SK-N-SH (cell line): ENCODE data around the gene FGF10. TPM values are rescaled to one million over a fixed set of nuclear protein-coding genes. Genes with fewer than 3 reads are reported as not detected.

Experiments
- CTCF ChIA-PET: fragments of 300-600, 350-600 bp; formaldehyde crosslinking; extraction: SDS; loops from one replicate; lab custom pipeline; 2021; lab: Yijun Ruan, JAX
- POLR2A ChIA-PET: fragments of 350-600 bp; sonication (Branson Sonifier 250); formaldehyde crosslinking; extraction: SDS; loops from one replicate; lab custom pipeline; 2020; ENCODE audit warnings: antibody characterized with exemption, inconsistent platforms; lab: Yijun Ruan, JAX
- DNase-seq: peaks from one replicate; pipeline ENCODE4 v3.0.0; 2012
- H2AFZ ChIP-seq: fragments of 200-600 bp; sonication (generic); 2 replicates; pipeline ENCODE4 v1.8.1; 2016; ENCODE audit warnings: antibody characterized with exemption, mild to moderate bottlenecking, low read depth
- H3F3A ChIP-seq: fragments of 200-600 bp; sonication (generic); replicated peaks from 2 replicates; pipeline ENCODE3; 2016; ENCODE audit warnings: antibody characterized with exemption, mild to moderate bottlenecking; ENCODE audit not compliant: insufficient read depth
- H3K27ac ChIP-seq, 2 experiments: fragments of 200-500 bp in 1 of 2; fragments of 200-600 bp in 1 of 2; sonication (Bioruptor generic) in 1 of 2; sonication (generic), shearing (Covaris generic) in 1 of 2; 2 replicates each; pipeline versions ENCODE4 v1.5.1 to v1.6.1; 2014 to 2016; ENCODE audit warnings: low read depth in 2 of 2, inconsistent platforms in 1 of 2, low read length in 1 of 2, mild to moderate bottlenecking in 1 of 2, mixed read lengths in 1 of 2
- H3K27me3 ChIP-seq: fragments of 200-600 bp; sonication (generic), shearing (Covaris generic); 2 replicates; pipeline ENCODE4 v1.6.1; 2016; ENCODE audit warnings: mixed run types; ENCODE audit not compliant: insufficient read depth
- H3K36me3 ChIP-seq, 2 experiments: fragments of 200-500 bp in 1 of 2; fragments of 200-600 bp in 1 of 2; sonication (Bioruptor generic) in 1 of 2; sonication (generic) in 1 of 2; replicated peaks in 1 of 2; 2 replicates each; pipeline versions ENCODE3 to v1.5.1; 2014 to 2016; ENCODE audit warnings: low read length in 1 of 2, mild to moderate bottlenecking in 1 of 2; ENCODE audit not compliant: insufficient read depth in 2 of 2, control insufficient read depth in 1 of 2
- H3K4me1 ChIP-seq, 2 experiments: fragments of 200-500 bp in 1 of 2; fragments of 200-600 bp in 1 of 2; sonication (Bioruptor generic) in 1 of 2; sonication (generic), shearing (Covaris generic) in 1 of 2; 2 replicates each; pipeline versions ENCODE4 v1.5.1 to v1.6.1; 2014 to 2016; ENCODE audit warnings: low read depth in 1 of 2, low read length in 1 of 2, mixed run types in 1 of 2; ENCODE audit not compliant: insufficient read depth in 2 of 2, control insufficient read depth in 1 of 2
- H3K4me2 ChIP-seq: fragments of 200-600 bp; sonication (generic), shearing (Covaris generic); 2 replicates; pipeline ENCODE4 v1.6.1; 2017; ENCODE audit warnings: mixed run types
- H3K4me3 ChIP-seq, 2 experiments: fragments of 200-500 bp in 1 of 2; fragments of 200-600 bp in 1 of 2; sonication (Bioruptor generic) in 1 of 2; sonication (generic), shearing (Covaris generic) in 1 of 2; 2 replicates each; pipeline versions ENCODE4 v1.5.1 to v1.8.1; 2014 to 2016; ENCODE audit warnings: low read depth in 2 of 2, inconsistent platforms in 1 of 2, low read length in 1 of 2, mild to moderate bottlenecking in 1 of 2, mixed read lengths in 1 of 2, moderate library complexity in 1 of 2
- H3K79me2 ChIP-seq: fragments of 200-600 bp; sonication (generic); 2 replicates; pipeline ENCODE4 v1.8.1; 2017; ENCODE audit warnings: mild to moderate bottlenecking; ENCODE audit not compliant: insufficient read depth
- H3K9ac ChIP-seq: fragments of 200-600 bp; sonication (generic); 2 replicates; pipeline ENCODE4 v1.6.1; 2017; ENCODE audit warnings: mixed run types
- H3K9me2 ChIP-seq: fragments of 200-600 bp; sonication (generic); 2 replicates; pipeline ENCODE4 v1.6.1; 2017; ENCODE audit warnings: mixed run types
- H3K9me3 ChIP-seq: fragments of 200-600 bp; sonication (generic); 2 replicates; pipeline ENCODE4 v1.6.1; 2017; ENCODE audit warnings: mixed run types, mild to moderate bottlenecking, moderate library complexity
- H4K20me1 ChIP-seq: fragments of 200-600 bp; sonication (generic); 2 replicates; pipeline ENCODE4 v1.6.1; 2017; ENCODE audit warnings: mild to moderate bottlenecking, mixed run types; ENCODE audit not compliant: insufficient read depth
- CHD2 ChIP-seq: fragments of 150-350 bp; IDR thresholded peaks from 2 replicates; pipeline ENCODE4 v1.6.1; 2018; ENCODE audit warnings: low read length; ENCODE audit not compliant: partially characterized antibody
- ELF1 ChIP-seq: IDR thresholded peaks from 2 replicates; pipeline ENCODE4 v1.4.0; 2012
- EZH2phosphoT487 ChIP-seq: fragments of 200-600 bp; sonication (generic); IDR thresholded peaks from 2 replicates; pipeline ENCODE4 v1.6.1; 2017; ENCODE audit warnings: low read depth, mixed run types, mild to moderate bottlenecking, antibody characterized with exemption, moderate library complexity, borderline replicate concordance
- FOSL2 ChIP-seq: IDR thresholded peaks from 2 replicates; pipeline ENCODE4 v1.4.0; 2012; ENCODE audit warnings: low read depth, mild to moderate bottlenecking, moderate library complexity, borderline replicate concordance
- FOXJ3 ChIP-seq: sonication (generic); formaldehyde crosslinking; IDR thresholded peaks from 2 replicates; pipeline ENCODE4 v1.5.1; 2020; ENCODE audit warnings: mild to moderate bottlenecking, missing genetic modification reagents
- GATA2 ChIP-seq: sonication (generic); formaldehyde crosslinking; IDR thresholded peaks from 2 replicates; pipeline ENCODE4 v1.5.0; 2020; ENCODE audit warnings: mild to moderate bottlenecking, missing genetic modification reagents
- JUND ChIP-seq: IDR thresholded peaks from 2 replicates; pipeline ENCODE4 v1.4.0; 2012
- MXI1 ChIP-seq: IDR thresholded peaks from 2 replicates; pipeline ENCODE4 v1.6.1; 2012; ENCODE audit warnings: mild to moderate bottlenecking, low read depth, low read length, improper control_type of control experiment
- NRF1 ChIP-seq: IDR thresholded peaks from 2 replicates; pipeline ENCODE4 v1.6.1; 2012; ENCODE audit warnings: low read depth, mild to moderate bottlenecking, low read length
- POLR2AphosphoS5 ChIP-seq: IDR thresholded peaks from 2 replicates; pipeline ENCODE4 v1.6.1; 2012; ENCODE audit warnings: low read depth, low read length
- RAD21 ChIP-seq: IDR thresholded peaks from 2 replicates; pipeline ENCODE4 v1.6.1; 2012; ENCODE audit warnings: mild to moderate bottlenecking, low read length
- RFX5 ChIP-seq: IDR thresholded peaks from 2 replicates; pipeline ENCODE4 v1.6.1; 2012; ENCODE audit warnings: mild to moderate bottlenecking, improper control_type of control experiment, low read length
- SIN3A ChIP-seq: IDR thresholded peaks from 2 replicates; pipeline ENCODE4 v1.6.1; 2012; ENCODE audit warnings: low read depth, mild to moderate bottlenecking, low read length, moderate library complexity, borderline replicate concordance
- TEAD4 ChIP-seq: IDR thresholded peaks from 2 replicates; pipeline ENCODE4 v1.4.0; 2012; ENCODE audit warnings: mild to moderate bottlenecking, borderline replicate concordance; ENCODE audit not compliant: insufficient read depth
- YY1 ChIP-seq: IDR thresholded peaks from 2 replicates; pipeline ENCODE4 v1.4.0; 2012; ENCODE audit warnings: low read depth, mild to moderate bottlenecking
- WGBS: methylation state at CpG from one replicate; pipeline ENCODE4 v1.1.6; 2017; ENCODE audit warnings: low lambda C conversion rate; 5-methylcytosine and 5-hydroxymethylcytosine counted together
- polyA plus RNA-seq, 3 experiments: library from polyadenylated mRNA; depleted of rRNA; stranded (reverse); fragments of >200 nt; gene quantifications; 2 replicates each; pipeline ENCODE4 v1.2.3, GENCODE V29; 2012
- TF ChIP-seq, protein P1 (sequence below): IDR thresholded peaks from 2 replicates; pipeline ENCODE4 v1.4.0; 2012; ENCODE audit warnings: low read depth, borderline replicate concordance
- TF ChIP-seq, protein P2 (sequence below): fragments of 150-350 bp; IDR thresholded peaks from 2 replicates; pipeline ENCODE4 v1.6.1; 2017; ENCODE audit warnings: antibody characterized with exemption, low read length, low read depth, borderline replicate concordance
- TF ChIP-seq, protein P3 (sequence below): fragments of 200-600 bp; sonication (generic); IDR thresholded peaks from 2 replicates; pipeline ENCODE4 v1.6.1; 2017; ENCODE audit warnings: antibody characterized with exemption, mild to moderate bottlenecking, moderate library complexity
- TF ChIP-seq, protein P4 (sequence below): IDR thresholded peaks from 2 replicates; pipeline ENCODE4 v1.4.0; 2012; ENCODE audit warnings: low read depth

FGF10 gene
- polyA plus RNA-seq, 1 of the 3 experiments (the other 2 are of a cell fraction) = not detected

DNA sequence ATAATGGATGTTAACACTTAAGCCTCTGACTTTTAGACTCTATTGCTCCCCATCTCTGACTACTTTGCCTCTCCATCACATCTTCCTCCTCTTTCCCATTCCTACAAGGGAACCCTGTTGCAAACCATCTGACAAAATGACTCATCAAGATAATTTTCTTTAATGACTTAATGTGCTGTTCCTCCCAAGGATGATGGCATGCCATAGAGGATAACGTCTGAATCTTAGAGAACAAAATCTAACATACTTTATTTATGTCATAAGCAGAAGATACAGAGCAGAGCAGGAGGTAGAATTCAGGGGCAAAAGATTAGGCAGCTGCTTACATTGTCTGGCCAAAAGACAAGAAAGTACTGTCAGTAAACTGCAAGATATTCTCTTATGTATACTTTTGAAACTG, 76.8 kb downstream of the FGF10 start:
- no peaks in the 10 kb centered on the region for H3K36me3 ChIP-seq
- whole genome bisulfite sequencing = 6% methylated on average over 1 of the region's 1 CpG
- H3F3A ChIP-seq = no peaks in the 10 kb centered on the region
- H3K9ac ChIP-seq = no peak overlapping the region
- ChIA-PET CTCF (interaction anchor here (0.6 kb wide), 1 partner anchor 661 kb away, joined by 3 read pairs; no protein-coding TSS in a partner anchor), POLR2A (no interaction called here)
- H3K4me2 ChIP-seq = no peak overlapping the region
- no peaks in the 10 kb centered on the region for H3K27me3 ChIP-seq
- no peaks in the 10 kb centered on the region for H3K9me2 ChIP-seq
- no peaks in the 10 kb centered on the region for H4K20me1 ChIP-seq
- H3K27ac ChIP-seq = no peak overlapping the region
- DNase-seq = no peak
- H3K9me3 ChIP-seq = no peaks in the 10 kb centered on the region
- no peaks in the 10 kb centered on the region for H3K4me1 ChIP-seq
- no peaks in the 10 kb centered on the region for H3K79me2 ChIP-seq
- no peak for TF ChIP-seq TEAD4
- no peak for TF ChIP-seq FOSL2
- no peak for TF ChIP-seq ELF1
- no peak for TF ChIP-seq RFX5
- TF ChIP-seq, protein P1, sequence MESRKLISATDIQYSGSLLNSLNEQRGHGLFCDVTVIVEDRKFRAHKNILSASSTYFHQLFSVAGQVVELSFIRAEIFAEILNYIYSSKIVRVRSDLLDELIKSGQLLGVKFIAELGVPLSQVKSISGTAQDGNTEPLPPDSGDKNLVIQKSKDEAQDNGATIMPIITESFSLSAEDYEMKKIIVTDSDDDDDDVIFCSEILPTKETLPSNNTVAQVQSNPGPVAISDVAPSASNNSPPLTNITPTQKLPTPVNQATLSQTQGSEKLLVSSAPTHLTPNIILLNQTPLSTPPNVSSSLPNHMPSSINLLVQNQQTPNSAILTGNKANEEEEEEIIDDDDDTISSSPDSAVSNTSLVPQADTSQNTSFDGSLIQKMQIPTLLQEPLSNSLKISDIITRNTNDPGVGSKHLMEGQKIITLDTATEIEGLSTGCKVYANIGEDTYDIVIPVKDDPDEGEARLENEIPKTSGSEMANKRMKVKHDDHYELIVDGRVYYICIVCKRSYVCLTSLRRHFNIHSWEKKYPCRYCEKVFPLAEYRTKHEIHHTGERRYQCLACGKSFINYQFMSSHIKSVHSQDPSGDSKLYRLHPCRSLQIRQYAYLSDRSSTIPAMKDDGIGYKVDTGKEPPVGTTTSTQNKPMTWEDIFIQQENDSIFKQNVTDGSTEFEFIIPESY = no peak
- no peak for TF ChIP-seq NRF1
- no peak for TF ChIP-seq SIN3A
- no peak for TF ChIP-seq POLR2AphosphoS5
- TF ChIP-seq GATA2 (CRISPR knock-in tag) = no peak
- TF ChIP-seq, protein P2, sequence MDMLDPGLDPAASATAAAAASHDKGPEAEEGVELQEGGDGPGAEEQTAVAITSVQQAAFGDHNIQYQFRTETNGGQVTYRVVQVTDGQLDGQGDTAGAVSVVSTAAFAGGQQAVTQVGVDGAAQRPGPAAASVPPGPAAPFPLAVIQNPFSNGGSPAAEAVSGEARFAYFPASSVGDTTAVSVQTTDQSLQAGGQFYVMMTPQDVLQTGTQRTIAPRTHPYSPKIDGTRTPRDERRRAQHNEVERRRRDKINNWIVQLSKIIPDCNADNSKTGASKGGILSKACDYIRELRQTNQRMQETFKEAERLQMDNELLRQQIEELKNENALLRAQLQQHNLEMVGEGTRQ = no peak
- TF ChIP-seq, protein P3, sequence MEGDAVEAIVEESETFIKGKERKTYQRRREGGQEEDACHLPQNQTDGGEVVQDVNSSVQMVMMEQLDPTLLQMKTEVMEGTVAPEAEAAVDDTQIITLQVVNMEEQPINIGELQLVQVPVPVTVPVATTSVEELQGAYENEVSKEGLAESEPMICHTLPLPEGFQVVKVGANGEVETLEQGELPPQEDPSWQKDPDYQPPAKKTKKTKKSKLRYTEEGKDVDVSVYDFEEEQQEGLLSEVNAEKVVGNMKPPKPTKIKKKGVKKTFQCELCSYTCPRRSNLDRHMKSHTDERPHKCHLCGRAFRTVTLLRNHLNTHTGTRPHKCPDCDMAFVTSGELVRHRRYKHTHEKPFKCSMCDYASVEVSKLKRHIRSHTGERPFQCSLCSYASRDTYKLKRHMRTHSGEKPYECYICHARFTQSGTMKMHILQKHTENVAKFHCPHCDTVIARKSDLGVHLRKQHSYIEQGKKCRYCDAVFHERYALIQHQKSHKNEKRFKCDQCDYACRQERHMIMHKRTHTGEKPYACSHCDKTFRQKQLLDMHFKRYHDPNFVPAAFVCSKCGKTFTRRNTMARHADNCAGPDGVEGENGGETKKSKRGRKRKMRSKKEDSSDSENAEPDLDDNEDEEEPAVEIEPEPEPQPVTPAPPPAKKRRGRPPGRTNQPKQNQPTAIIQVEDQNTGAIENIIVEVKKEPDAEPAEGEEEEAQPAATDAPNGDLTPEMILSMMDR = no peak
- no peak for TF ChIP-seq CHD2
- no peak for TF ChIP-seq EZH2phosphoT487
- H2AFZ ChIP-seq = no peak overlapping the region
- no peak overlapping the region for H3K4me3 ChIP-seq

DNA sequence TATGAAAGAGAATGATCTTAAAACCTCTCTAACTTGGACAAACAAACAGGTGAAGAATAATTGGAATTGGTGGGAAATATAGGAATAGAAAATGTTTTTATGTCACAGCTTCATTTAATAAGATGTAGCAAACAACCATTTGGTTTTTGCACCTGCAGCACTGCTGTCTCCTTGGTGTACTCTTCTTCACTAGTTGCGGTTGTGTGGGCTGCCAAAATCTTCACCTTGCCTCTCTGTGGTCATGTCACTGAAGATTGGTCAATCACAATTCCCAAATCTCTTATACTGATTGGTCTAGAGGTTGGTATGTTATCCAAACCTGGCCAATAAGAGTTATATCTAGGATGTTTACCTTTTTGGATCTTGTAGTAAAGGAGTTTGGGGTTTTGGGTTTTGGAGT, 88.7 kb downstream of the FGF10 start:
- no peak overlapping the region for H3K4me3 ChIP-seq
- ChIA-PET POLR2A (no interaction called here), CTCF (interaction anchor here (1.5 kb wide), 1 partner anchor 31 kb away, joined by 5 read pairs; no protein-coding TSS in a partner anchor)
- H3K9ac ChIP-seq = no peak overlapping the region
- H3K9me2 ChIP-seq = no peaks in the 10 kb centered on the region
- no peaks in the 10 kb centered on the region for H3K36me3 ChIP-seq
- H4K20me1 ChIP-seq = no peaks in the 10 kb centered on the region
- H3K79me2 ChIP-seq = no peaks in the 10 kb centered on the region
- no peaks in the 10 kb centered on the region for H3F3A ChIP-seq
- no peaks in the 10 kb centered on the region for H3K27me3 ChIP-seq
- no peaks in the 10 kb centered on the region for H3K4me1 ChIP-seq
- H3K4me2 ChIP-seq = no peak overlapping the region
- WGBS = 0% methylated on average over 1 of the region's 1 CpG
- no peak overlapping the region for H2AFZ ChIP-seq
- H3K9me3 ChIP-seq = no peaks in the 10 kb centered on the region
- no peak for DNase-seq
- no peak overlapping the region for H3K27ac ChIP-seq
- TF ChIP-seq RFX5 (no peak), FOXJ3 (CRISPR knock-in tag) (no peak), RAD21 (no peak), CHD2 (no peak), SIN3A (no peak), MXI1 (no peak), EZH2phosphoT487 (no peak), GATA2 (CRISPR knock-in tag) (no peak), FOSL2 (no peak), POLR2AphosphoS5 (no peak), YY1 (no peak), JUND (no peak)
- TF ChIP-seq, protein P2 = no peak
- TF ChIP-seq, protein P4, sequence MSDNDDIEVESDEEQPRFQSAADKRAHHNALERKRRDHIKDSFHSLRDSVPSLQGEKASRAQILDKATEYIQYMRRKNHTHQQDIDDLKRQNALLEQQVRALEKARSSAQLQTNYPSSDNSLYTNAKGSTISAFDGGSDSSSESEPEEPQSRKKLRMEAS = no peak
